Measurements from ENCODE around the gene THOC2. TPM values are rescaled to one million over a fixed set of nuclear protein-coding genes. Genes with fewer than 3 reads are reported as not detected.
"Not testable (repeated sequence)": the region's sequence is repeated elsewhere in the genome, so short reads cannot be mapped to it uniquely, and the experiment has no call there.

Gene THOC2
- total RNA-seq, 2 experiments from 2014 or later: 81.8 to 86.5 TPM

DNA sequence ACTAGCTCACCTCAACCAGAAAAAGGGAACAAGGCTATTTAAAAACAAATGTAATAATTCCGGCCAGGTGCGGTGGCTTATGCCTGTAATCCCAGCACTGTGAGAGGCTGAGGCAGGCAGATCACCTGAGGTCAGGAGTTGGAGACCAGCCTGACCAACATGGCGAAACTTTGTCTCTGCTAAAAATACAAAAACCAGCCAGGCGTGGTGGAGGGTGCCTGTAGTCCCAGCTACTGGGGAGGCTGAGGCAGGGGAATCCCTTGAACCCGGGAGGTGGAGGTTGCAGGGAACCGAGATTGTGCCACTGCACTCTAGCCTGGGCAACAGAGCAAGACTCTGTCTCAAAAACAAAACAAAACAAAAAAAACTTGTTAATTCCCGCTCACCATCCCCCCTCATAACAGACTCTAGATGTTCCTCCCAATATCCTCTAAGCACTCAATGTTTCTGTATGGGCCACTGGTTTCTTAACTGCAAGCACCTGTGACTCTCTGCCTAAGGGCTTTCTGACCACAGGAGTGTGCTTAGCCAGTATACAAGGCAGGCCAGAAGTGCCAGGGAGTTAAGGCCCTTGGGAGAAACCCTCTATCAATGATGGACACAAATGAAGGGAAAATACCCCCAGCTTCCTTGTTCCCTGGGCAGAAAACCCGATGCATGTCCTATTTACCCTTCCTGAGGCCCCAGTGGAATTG is 21.0 kb upstream of the THOC2 start:
- CTCF ChIA-PET: interaction anchor here (0.6 kb wide), 1 partner anchor 10 kb away, joined by 3 read pairs; no protein-coding TSS in a partner anchor

DNA sequence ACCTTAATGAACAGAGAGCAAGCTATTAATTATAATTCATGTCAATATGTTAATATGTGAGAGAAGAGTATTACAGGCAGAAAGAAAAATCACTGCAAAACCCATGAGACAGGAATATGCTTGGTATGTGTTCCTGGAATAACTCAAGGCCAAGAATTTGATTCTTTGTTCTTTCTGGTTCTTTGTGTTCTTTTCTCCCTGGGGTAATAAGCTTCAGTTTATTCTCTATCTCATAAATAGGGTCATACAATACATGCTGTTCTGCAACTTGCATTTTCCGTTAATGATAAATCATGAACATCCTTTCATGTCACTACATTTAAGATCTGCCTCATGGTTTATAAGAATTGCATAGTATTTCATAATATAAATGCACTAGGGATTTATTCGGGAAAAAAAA is 16.8 kb upstream of the THOC2 start:
- Mint-ChIP-seq H3K9me3 (no peaks in the 10 kb centered on the region), H3K36me3 (ENCODE audit: low read depth) (no peaks in the 10 kb centered on the region), H3K4me3 (no peak overlapping the region), H3K4me1 (no peaks in the 10 kb centered on the region), H3K27me3 (no peaks in the 10 kb centered on the region), H3K27ac (no peak overlapping the region)
- ChIA-PET POLR2A (no interaction called here), CTCF (no interaction called here)
- DNase-seq: no peak

More for the DNA sequence above, 21.0 kb upstream of the THOC2 start:
- no peak for DNase-seq
- Mint-ChIP-seq H3K4me1 (no peaks in the 10 kb centered on the region), H3K27ac (no peak overlapping the region), H3K36me3 (ENCODE audit: low read depth) (no peaks in the 10 kb centered on the region), H3K27me3 (no peaks in the 10 kb centered on the region), H3K9me3 (no peaks in the 10 kb centered on the region), H3K4me3 (no peak overlapping the region)
- POLR2A ChIA-PET: no interaction called here

GRCh38 chrX:123745511-123745910 is 12.7 kb upstream of the THOC2 start:
- no peak overlapping the region for H3K4me3 Mint-ChIP-seq
- H3K27me3 Mint-ChIP-seq: no peaks in the 10 kb centered on the region

GRCh38 chrX:123743312-123743711 is 10.5 kb upstream of the THOC2 start:
- no peak for DNase-seq
- H3K27ac Mint-ChIP-seq: no peak overlapping the region
- CTCF ChIA-PET: interaction anchor here (1.2 kb wide), 1 partner anchor 35 kb away, joined by 3 read pairs; no protein-coding TSS in a partner anchor

More at GRCh38 chrX:123745511-123745910, 12.7 kb upstream of the THOC2 start:
- DNase-seq: no peak
- Mint-ChIP-seq H3K4me1 (peaks cover 5% of the 10 kb centered on the region), H3K36me3 (ENCODE audit: low read depth) (no peaks in the 10 kb centered on the region), H3K9me3 (no peaks in the 10 kb centered on the region), H3K27ac (no peak overlapping the region)
- CTCF ChIA-PET: no interaction called here
- POLR2A ChIA-PET: no interaction called here

GRCh38 chrX:123742440-123742839 is 9.6 kb upstream of the THOC2 start:
- no peak for DNase-seq
- ChIA-PET POLR2A (no interaction called here), CTCF (interaction anchor here (1.2 kb wide), 1 partner anchor 36 kb away, joined by 3 read pairs; no protein-coding TSS in a partner anchor)
- no peaks in the 10 kb centered on the region for H3K9me3 Mint-ChIP-seq
- H3K27me3 Mint-ChIP-seq: no peaks in the 10 kb centered on the region
- no peak overlapping the region for H3K4me3 Mint-ChIP-seq
- H3K4me1 Mint-ChIP-seq: peaks cover 5% of the 10 kb centered on the region
- no peaks in the 10 kb centered on the region for H3K36me3 Mint-ChIP-seq (ENCODE audit: low read depth)
- H3K27ac Mint-ChIP-seq: no peak overlapping the region

More at GRCh38 chrX:123743312-123743711, 10.5 kb upstream of the THOC2 start:
- Mint-ChIP-seq H3K4me1 (peaks cover 5% of the 10 kb centered on the region), H3K27me3 (no peaks in the 10 kb centered on the region), H3K4me3 (no peak overlapping the region), H3K9me3 (no peaks in the 10 kb centered on the region), H3K36me3 (ENCODE audit: low read depth) (no peaks in the 10 kb centered on the region)
- POLR2A ChIA-PET: no interaction called here

- ChIA-PET CTCF (no interaction called here), POLR2A (no interaction called here)
- Mint-ChIP-seq H3K9me3 (no peaks in the 10 kb centered on the region), H3K4me1 (peaks cover 5% of the 10 kb centered on the region), H3K36me3 (ENCODE audit: low read depth) (no peaks in the 10 kb centered on the region), H3K27ac (no peak overlapping the region), H3K4me3 (no peak overlapping the region), H3K27me3 (no peaks in the 10 kb centered on the region)
- DNase-seq: no peak
These were observed 7.7 kb upstream of the THOC2 start for GRCh38 chrX:123740536-123740935.

GRCh38 chrX:123740006-123740405 is 7.2 kb upstream of the THOC2 start:
- ChIA-PET CTCF (no interaction called here), POLR2A (no interaction called here)
- no peaks in the 10 kb centered on the region for H3K27me3 Mint-ChIP-seq
- H3K4me1 Mint-ChIP-seq: peaks cover 5% of the 10 kb centered on the region
- H3K36me3 Mint-ChIP-seq (ENCODE audit: low read depth): no peaks in the 10 kb centered on the region
- H3K4me3 Mint-ChIP-seq: no peak overlapping the region
- H3K27ac Mint-ChIP-seq: no peak overlapping the region
- no peak for DNase-seq
- no peaks in the 10 kb centered on the region for H3K9me3 Mint-ChIP-seq

DNA sequence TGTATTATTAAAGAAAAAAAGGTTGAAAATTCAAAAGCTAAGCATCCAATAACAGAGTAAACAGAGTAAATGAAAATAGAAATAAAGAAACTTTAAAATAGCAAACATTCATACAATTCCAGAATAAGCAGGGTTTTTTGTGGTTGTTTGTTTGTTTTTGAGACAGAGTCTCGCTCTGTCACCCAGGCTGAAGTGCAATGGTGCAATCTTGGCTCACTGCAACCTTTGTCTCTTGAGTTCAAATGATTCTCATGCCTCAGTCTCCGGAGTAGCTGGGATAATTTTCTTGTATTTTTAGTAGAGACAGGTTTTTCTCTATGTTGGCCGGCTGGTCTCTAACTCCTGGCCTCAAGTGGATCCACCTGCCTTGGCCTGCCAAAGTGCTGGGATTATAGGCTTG is 6.6 kb upstream of the THOC2 start:
- Mint-ChIP-seq H3K36me3 (ENCODE audit: low read depth) (no peaks in the 10 kb centered on the region), H3K4me1 (peaks cover 5% of the 10 kb centered on the region), H3K4me3 (no peak overlapping the region), H3K9me3 (no peaks in the 10 kb centered on the region), H3K27ac (no peak overlapping the region), H3K27me3 (no peaks in the 10 kb centered on the region)
- no peak for DNase-seq
- ChIA-PET CTCF (no interaction called here), POLR2A (no interaction called here)

DNA sequence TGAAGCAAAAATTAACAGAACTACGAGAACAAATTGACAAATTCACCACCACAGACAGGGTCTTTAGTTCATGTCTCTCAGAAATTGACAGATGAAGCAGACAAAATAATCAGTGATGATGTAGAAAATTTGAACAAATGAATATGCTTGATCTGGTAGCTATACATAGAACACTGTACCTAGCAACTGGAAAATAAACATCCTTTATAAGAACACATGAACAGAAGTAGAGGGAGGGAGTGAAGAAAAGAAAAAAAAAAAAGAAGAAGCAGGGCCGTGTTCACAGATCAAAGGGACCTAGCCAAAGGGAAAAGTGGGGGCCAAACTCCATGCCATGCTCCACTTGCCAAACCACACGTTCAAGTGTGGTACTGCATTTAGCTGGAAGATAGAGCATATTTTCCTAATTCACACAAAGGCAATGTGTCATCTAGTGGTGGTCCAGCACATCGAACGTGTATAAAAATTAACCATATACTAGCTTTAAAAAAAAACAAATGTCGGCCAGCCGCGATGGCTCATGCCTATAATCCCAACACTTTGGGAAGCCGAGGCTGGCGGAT is 5.6 kb upstream of the THOC2 start:
- Mint-ChIP-seq H3K9me3 (no peaks in the 10 kb centered on the region), H3K4me1 (peaks cover 5% of the 10 kb centered on the region), H3K4me3 (no peak overlapping the region), H3K27ac (no peak overlapping the region), H3K36me3 (ENCODE audit: low read depth) (no peaks in the 10 kb centered on the region), H3K27me3 (no peaks in the 10 kb centered on the region)
- no peak for DNase-seq
- POLR2A ChIA-PET: no interaction called here
- CTCF ChIA-PET: no interaction called here

- Mint-ChIP-seq H3K27ac (no peak overlapping the region), H3K4me1 (peaks cover 6% of the 10 kb centered on the region), H3K27me3 (no peaks in the 10 kb centered on the region), H3K4me3 (no peak overlapping the region), H3K9me3 (no peaks in the 10 kb centered on the region), H3K36me3 (ENCODE audit: low read depth) (peaks cover 4% of the 10 kb centered on the region)
- CTCF ChIA-PET: no interaction called here
- no peak for DNase-seq
- POLR2A ChIA-PET: no interaction called here
These were observed 3.6 kb upstream of the THOC2 start for GRCh38 chrX:123736333-123736921.

GRCh38 chrX:123735137-123735536 is 2.3 kb upstream of the THOC2 start:
- H3K36me3 Mint-ChIP-seq (ENCODE audit: low read depth); H3K27ac Mint-ChIP-seq; H3K27me3 Mint-ChIP-seq; H3K9me3 Mint-ChIP-seq; CTCF ChIA-PET; DNase-seq; H3K4me3 Mint-ChIP-seq; POLR2A ChIA-PET: not testable (repeated sequence)
- H3K4me1 Mint-ChIP-seq: peaks cover 14% of the 10 kb centered on the region

GRCh38 chrX:123734079-123734478 is 1.2 kb upstream of the THOC2 start:
- H3K9me3 Mint-ChIP-seq; H3K27ac Mint-ChIP-seq; H3K36me3 Mint-ChIP-seq (ENCODE audit: low read depth); H3K4me3 Mint-ChIP-seq; DNase-seq; POLR2A ChIA-PET; H3K27me3 Mint-ChIP-seq: not testable (repeated sequence)
- peaks cover 22% of the 10 kb centered on the region for H3K4me1 Mint-ChIP-seq
- CTCF ChIA-PET: interaction anchor here (0.8 kb wide), 1 partner anchor 17 kb away, joined by 3 read pairs; no protein-coding TSS in a partner anchor

DNA sequence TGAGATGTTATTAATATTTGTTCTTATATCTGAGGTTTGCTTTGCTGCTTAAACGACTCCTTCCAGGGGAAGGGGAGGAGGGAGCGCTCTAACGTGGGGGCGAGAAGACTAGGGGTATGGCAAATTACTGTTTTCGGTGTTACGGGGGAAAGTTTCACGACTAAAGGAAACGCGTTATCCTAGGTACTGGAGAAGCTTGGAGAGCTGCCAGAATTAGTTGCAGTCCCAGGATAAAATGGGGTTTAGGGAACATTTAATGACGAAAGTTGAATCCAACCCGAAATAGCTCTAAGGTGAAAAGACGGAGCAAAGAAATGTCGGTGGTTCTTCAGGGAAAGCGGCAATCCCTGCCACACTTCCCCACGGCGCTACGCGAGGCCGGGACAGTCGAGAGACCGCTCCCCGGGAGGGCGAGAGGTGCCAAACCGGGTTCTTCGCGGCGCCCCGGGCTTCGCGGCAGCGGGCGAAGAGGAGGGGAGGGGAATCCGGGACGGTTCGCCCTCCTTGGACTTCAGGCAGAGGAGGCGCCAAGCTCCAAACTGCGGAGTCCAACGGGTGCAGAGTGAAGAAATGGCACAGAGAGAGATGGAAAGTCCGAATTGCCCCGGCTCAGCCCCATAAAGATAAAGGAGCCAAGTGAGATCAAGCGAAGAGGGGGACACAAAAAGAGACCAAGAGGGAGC is 724 bp downstream of the THOC2 start:
- ChIA-PET CTCF (interaction anchor here (0.5 to 0.9 kb wide), 2 partner anchors 10 to 23 kb away, joined by 4 read pairs; no protein-coding TSS in a partner anchor), POLR2A (no interaction called here)
- Mint-ChIP-seq H3K27ac (peak overlapping the region; percentile 92), H3K36me3 (ENCODE audit: low read depth) (peaks cover 8% of the 10 kb centered on the region), H3K9me3 (no peaks in the 10 kb centered on the region), H3K27me3 (no peaks in the 10 kb centered on the region), H3K4me3 (peak overlapping the region; percentile 93), H3K4me1 (peaks cover 34% of the 10 kb centered on the region)
- peak; percentile 6 for DNase-seq
